Measurements from ENCODE around the gene GOLGA7B. TPM values are rescaled to one million over a fixed set of nuclear protein-coding genes. Genes with fewer than 3 reads are reported as not detected.

Gene GOLGA7B
- total RNA-seq, 1 donor from 2014 or later = 2.7 TPM

GRCh38 chr10:97904576-97904975, 54.9 kb downstream of the GOLGA7B start:
- no peak for TF ChIP-seq CTCF (IDR thresholded peaks at IDR 0.05; ENCODE audit: insufficient read depth, low read length, poor library complexity, severe bottlenecking)

GRCh38 chr10:97905276-97905675, 55.6 kb downstream of the GOLGA7B start:
- no peaks in the 10 kb centered on the region for H3K36me3 ChIP-seq (ENCODE audit: control insufficient read depth, insufficient read depth, low read length)
- H3K27me3 ChIP-seq (ENCODE audit: control insufficient read depth, insufficient read depth, low read length) = peaks cover 2% of the 10 kb centered on the region
- no peak for DNase-seq (ENCODE audit: low read depth)
- H3K4me3 ChIP-seq (ENCODE audit: low read depth, low read length) = no peak overlapping the region
- no peak for TF ChIP-seq CTCF (IDR thresholded peaks at IDR 0.05; ENCODE audit: insufficient read depth, low read length, poor library complexity, severe bottlenecking)

More at GRCh38 chr10:97904576-97904975, 54.9 kb downstream of the GOLGA7B start:
- Histone ChIP-seq H3K4me3 (ENCODE audit: low read depth, low read length) (no peak overlapping the region), H3K36me3 (ENCODE audit: control insufficient read depth, insufficient read depth, low read length) (no peaks in the 10 kb centered on the region), H3K27me3 (ENCODE audit: control insufficient read depth, insufficient read depth, low read length) (peaks cover 2% of the 10 kb centered on the region)
- no peak for DNase-seq (ENCODE audit: low read depth)

- no peak overlapping the region for H3K4me3 ChIP-seq (ENCODE audit: low read depth, low read length)
- H3K27me3 ChIP-seq (ENCODE audit: control insufficient read depth, insufficient read depth, low read length) = peaks cover 2% of the 10 kb centered on the region
- no peak for TF ChIP-seq CTCF (IDR thresholded peaks at IDR 0.05; ENCODE audit: insufficient read depth, low read length, poor library complexity, severe bottlenecking)
- DNase-seq (ENCODE audit: low read depth) = no peak
- H3K36me3 ChIP-seq (ENCODE audit: control insufficient read depth, insufficient read depth, low read length) = no peaks in the 10 kb centered on the region
These were observed 57.6 kb downstream of the GOLGA7B start for GRCh38 chr10:97907211-97907610.

DNA sequence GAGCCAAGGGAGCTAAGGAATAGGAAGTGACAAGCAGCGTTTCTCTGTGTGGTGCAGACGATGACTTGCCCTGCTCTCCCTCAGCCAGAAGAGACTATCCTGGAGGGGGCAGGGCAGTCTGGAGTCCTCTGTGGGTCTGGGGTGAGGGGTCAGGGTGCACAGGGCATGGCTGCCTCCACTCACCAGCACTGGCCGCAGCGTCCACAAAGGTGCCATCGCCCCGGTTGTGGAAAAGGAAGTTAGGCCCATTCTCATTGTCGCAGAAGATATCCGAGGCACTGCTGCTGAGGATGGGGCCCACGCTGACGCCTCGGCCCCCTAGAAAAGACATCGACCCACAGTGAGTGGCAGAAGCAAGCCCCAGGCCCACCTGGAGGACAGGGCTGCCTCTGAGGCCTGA, 58.2 kb downstream of the GOLGA7B start:
- no peaks in the 10 kb centered on the region for H3K36me3 ChIP-seq (ENCODE audit: control insufficient read depth, insufficient read depth, low read length)
- DNase-seq (ENCODE audit: low read depth) = no peak
- H3K27me3 ChIP-seq (ENCODE audit: control insufficient read depth, insufficient read depth, low read length) = peaks cover 2% of the 10 kb centered on the region
- H3K4me3 ChIP-seq (ENCODE audit: low read depth, low read length) = no peak overlapping the region
- TF ChIP-seq CTCF (IDR thresholded peaks at IDR 0.05; ENCODE audit: insufficient read depth, low read length, poor library complexity, severe bottlenecking) = no peak

- no peak overlapping the region for H3K4me3 ChIP-seq (ENCODE audit: low read depth, low read length)
- DNase-seq (ENCODE audit: low read depth) = no peak
- H3K36me3 ChIP-seq (ENCODE audit: control insufficient read depth, insufficient read depth, low read length) = no peaks in the 10 kb centered on the region
- H3K27me3 ChIP-seq (ENCODE audit: control insufficient read depth, insufficient read depth, low read length) = peaks cover 5% of the 10 kb centered on the region
- no peak for TF ChIP-seq CTCF (IDR thresholded peaks at IDR 0.05; ENCODE audit: insufficient read depth, low read length, poor library complexity, severe bottlenecking)
These were observed 61.0 kb downstream of the GOLGA7B start for GRCh38 chr10:97910661-97911060.

- H3K36me3 ChIP-seq (ENCODE audit: control insufficient read depth, insufficient read depth, low read length) = no peaks in the 10 kb centered on the region
- no peak overlapping the region for H3K4me3 ChIP-seq (ENCODE audit: low read depth, low read length)
- no peak for DNase-seq (ENCODE audit: low read depth)
- H3K27me3 ChIP-seq (ENCODE audit: control insufficient read depth, insufficient read depth, low read length) = peaks cover 5% of the 10 kb centered on the region
- TF ChIP-seq CTCF (IDR thresholded peaks at IDR 0.05; ENCODE audit: insufficient read depth, low read length, poor library complexity, severe bottlenecking) = no peak
These were observed 61.6 kb downstream of the GOLGA7B start for GRCh38 chr10:97911217-97911616.
